Measurements from ENCODE around the gene PTPRA. TPM values are rescaled to one million over a fixed set of nuclear protein-coding genes. Genes with fewer than 3 reads are reported as not detected.
"Not testable (repeated sequence)": the region's sequence is repeated elsewhere in the genome, so short reads cannot be mapped to it uniquely, and the experiment has no call there.

The PTPRA gene
- total RNA-seq, 1 donor from 2014 or later = 54.3 TPM

GRCh38 chr20:3072530-3073250 is 199.4 kb downstream of the PTPRA start:
- Mint-ChIP-seq H3K36me3 (ENCODE audit: low read depth) (no peaks in the 10 kb centered on the region), H3K27ac (ENCODE audit: unreplicated experiment) (no peak overlapping the region), H3K9me3 (ENCODE audit: low read depth) (no peaks in the 10 kb centered on the region), H3K27me3 (ENCODE audit: low read depth) (peaks cover 10% of the 10 kb centered on the region), H3K4me1 (ENCODE audit: low read depth) (peaks cover 4% of the 10 kb centered on the region), H3K4me3 (ENCODE audit: unreplicated experiment) (peak overlapping the region; percentile 55)
- DNase-seq (ENCODE audit: low spot score) = peak; percentile 77
- TF ChIP-seq CTCF (IDR thresholded peaks at IDR 0.05) = no peak

DNA sequence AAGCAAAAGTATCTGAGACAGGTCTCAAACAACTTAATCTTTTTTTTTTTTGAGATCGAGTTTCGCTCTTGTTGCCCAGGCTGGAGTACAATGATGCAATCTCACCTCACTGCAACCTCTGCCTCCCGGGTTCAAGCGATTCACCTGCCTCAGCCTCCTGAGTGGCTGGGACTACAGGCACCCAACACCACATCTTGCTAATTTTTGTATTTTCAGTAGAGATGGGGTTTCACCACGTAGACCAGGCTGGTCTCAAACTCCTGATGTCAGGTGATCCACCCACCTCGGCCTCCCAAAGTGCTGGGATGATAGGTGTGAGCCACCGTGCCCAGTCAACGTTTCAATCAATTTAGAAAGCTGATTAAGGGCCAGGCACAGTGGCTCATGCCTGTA is 200.0 kb downstream of the PTPRA start:
- not testable (repeated sequence) for H3K9me3 Mint-ChIP-seq (ENCODE audit: low read depth); H3K4me3 Mint-ChIP-seq (ENCODE audit: unreplicated experiment); DNase-seq (ENCODE audit: low spot score); H3K36me3 Mint-ChIP-seq (ENCODE audit: low read depth); H3K27ac Mint-ChIP-seq (ENCODE audit: unreplicated experiment); H3K4me1 Mint-ChIP-seq (ENCODE audit: low read depth)
- H3K27me3 Mint-ChIP-seq (ENCODE audit: low read depth) = peaks cover 10% of the 10 kb centered on the region

- H3K27ac Mint-ChIP-seq (ENCODE audit: unreplicated experiment) = no peak overlapping the region
- peaks cover 3% of the 10 kb centered on the region for H3K9me3 Mint-ChIP-seq (ENCODE audit: low read depth)
- peaks cover 15% of the 10 kb centered on the region for H3K27me3 Mint-ChIP-seq (ENCODE audit: low read depth)
- H3K4me1 Mint-ChIP-seq (ENCODE audit: low read depth) = peaks cover 4% of the 10 kb centered on the region
- H3K36me3 Mint-ChIP-seq (ENCODE audit: low read depth) = no peaks in the 10 kb centered on the region
- DNase-seq (ENCODE audit: low spot score) = peak; percentile 30
- TF ChIP-seq CTCF (IDR thresholded peaks at IDR 0.05) = no peak
- H3K4me3 Mint-ChIP-seq (ENCODE audit: unreplicated experiment) = no peak overlapping the region
These were observed 201.5 kb downstream of the PTPRA start for GRCh38 chr20:3074812-3075211.

DNA sequence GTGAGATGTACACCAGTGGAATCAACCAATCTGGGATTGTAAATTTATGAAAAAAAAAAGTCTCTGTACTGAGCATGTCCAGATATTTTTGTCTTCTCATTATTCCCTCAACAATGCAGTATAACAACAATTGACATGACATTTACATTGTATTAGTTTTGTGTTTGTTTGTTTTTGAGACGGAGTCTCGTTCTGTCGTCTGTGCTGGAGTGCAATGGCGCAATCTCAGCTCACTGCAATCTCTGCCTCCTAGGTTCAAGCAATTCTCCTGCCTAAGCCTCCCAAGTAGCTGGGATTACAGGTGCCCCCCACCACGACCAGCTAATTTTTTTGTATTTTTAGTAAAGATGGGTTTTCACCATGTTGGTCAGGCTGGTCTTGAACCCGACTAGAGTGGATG is 202.0 kb downstream of the PTPRA start:
- not testable (repeated sequence) for H3K4me1 Mint-ChIP-seq (ENCODE audit: low read depth); H3K27ac Mint-ChIP-seq (ENCODE audit: unreplicated experiment); H3K36me3 Mint-ChIP-seq (ENCODE audit: low read depth); DNase-seq (ENCODE audit: low spot score); H3K9me3 Mint-ChIP-seq (ENCODE audit: low read depth); H3K4me3 Mint-ChIP-seq (ENCODE audit: unreplicated experiment)
- peaks cover 15% of the 10 kb centered on the region for H3K27me3 Mint-ChIP-seq (ENCODE audit: low read depth)

DNA sequence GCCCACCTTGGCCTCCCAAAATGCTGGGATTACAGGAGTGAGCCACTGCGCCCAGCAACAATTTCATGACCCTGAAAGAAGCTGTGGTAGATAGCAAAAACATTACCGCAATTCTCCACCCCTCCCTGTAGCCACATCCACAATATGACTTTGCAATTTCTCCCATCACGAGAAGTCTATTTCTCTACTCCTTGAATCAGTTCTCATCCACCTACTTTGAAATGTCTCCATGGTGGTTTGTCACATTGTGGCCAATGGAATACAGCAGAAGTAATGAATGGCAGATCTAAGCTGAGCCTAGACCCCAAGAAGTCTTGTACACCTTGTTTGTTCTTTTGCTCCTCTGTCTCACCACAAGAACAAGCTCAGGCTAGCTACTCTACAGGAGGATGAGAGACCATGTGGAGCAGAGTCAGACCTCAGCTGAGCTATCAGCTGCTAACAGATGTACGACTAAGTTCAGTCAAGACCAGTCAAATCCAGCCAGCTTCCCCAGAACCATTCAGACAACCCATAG is 204.4 kb downstream of the PTPRA start:
- peaks cover 3% of the 10 kb centered on the region for H3K9me3 Mint-ChIP-seq (ENCODE audit: low read depth)
- no peak overlapping the region for H3K27ac Mint-ChIP-seq (ENCODE audit: unreplicated experiment)
- H3K27me3 Mint-ChIP-seq (ENCODE audit: low read depth) = peaks cover 28% of the 10 kb centered on the region
- no peaks in the 10 kb centered on the region for H3K4me1 Mint-ChIP-seq (ENCODE audit: low read depth)
- no peak for TF ChIP-seq CTCF (IDR thresholded peaks at IDR 0.05)
- no peak overlapping the region for H3K4me3 Mint-ChIP-seq (ENCODE audit: unreplicated experiment)
- no peaks in the 10 kb centered on the region for H3K36me3 Mint-ChIP-seq (ENCODE audit: low read depth)
- DNase-seq (ENCODE audit: low spot score) = peak; percentile 3

GRCh38 chr20:3080939-3081388 is 207.7 kb downstream of the PTPRA start:
- H3K4me3 Mint-ChIP-seq (ENCODE audit: unreplicated experiment) = no peak overlapping the region

More at GRCh38 chr20:3080939-3081388, 207.7 kb downstream of the PTPRA start:
- H3K4me1 Mint-ChIP-seq (ENCODE audit: low read depth) = no peaks in the 10 kb centered on the region
- H3K27ac Mint-ChIP-seq (ENCODE audit: unreplicated experiment) = no peak overlapping the region
- H3K36me3 Mint-ChIP-seq (ENCODE audit: low read depth) = no peaks in the 10 kb centered on the region
- TF ChIP-seq CTCF (IDR thresholded peaks at IDR 0.05) = no peak
- H3K27me3 Mint-ChIP-seq (ENCODE audit: low read depth) = peaks cover 39% of the 10 kb centered on the region
- H3K9me3 Mint-ChIP-seq (ENCODE audit: low read depth) = peaks cover 3% of the 10 kb centered on the region
- peak; percentile 76 for DNase-seq (ENCODE audit: low spot score)
